ENCODE data around the gene ENAH.

- no peak for TF ChIP-seq CTCF (IDR thresholded peaks at IDR 0.05; ENCODE audit: insufficient read depth, low read depth, low read length)
- TF ChIP-seq EZH2 (IDR thresholded peaks at IDR 0.05; ENCODE audit: insufficient read depth, low read length): no peak
Measured at GRCh38 chr1:225626698-225627097, 26.2 kb downstream of the ENAH start.
